ENCODE data around the gene EPC1.
A peak's percentile ranks its signal among the peaks of the same experiment; 100 is the strongest.
"Not testable (repeated sequence)": the region's sequence is repeated elsewhere in the genome, so short reads cannot be mapped to it uniquely, and the experiment has no call there.

Gene EPC1

DNA sequence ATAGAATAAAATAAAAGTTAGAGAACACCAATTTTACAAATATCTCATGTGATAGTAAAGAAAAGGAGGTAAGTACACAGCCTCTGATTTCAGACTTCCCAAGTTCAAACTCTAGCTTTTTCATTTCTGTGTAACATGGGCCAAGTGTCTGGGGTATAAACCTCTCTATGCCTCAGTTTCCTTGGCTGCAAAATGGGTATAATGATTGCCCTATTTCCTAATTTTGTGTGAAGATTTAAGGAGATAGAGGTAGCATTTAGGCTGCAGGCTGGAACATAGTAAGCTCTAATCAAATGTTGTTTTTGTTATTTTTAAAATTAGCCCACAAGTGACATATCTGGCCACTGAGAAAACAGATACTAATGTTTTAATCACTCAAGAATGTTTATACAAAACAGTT is 26.1 kb upstream of the EPC1 start:
- DNase-seq (ENCODE audit: low read depth, low spot score) = no peak
- no peak overlapping the region for H3K4me3 ChIP-seq (ENCODE audit: low read length)

DNA sequence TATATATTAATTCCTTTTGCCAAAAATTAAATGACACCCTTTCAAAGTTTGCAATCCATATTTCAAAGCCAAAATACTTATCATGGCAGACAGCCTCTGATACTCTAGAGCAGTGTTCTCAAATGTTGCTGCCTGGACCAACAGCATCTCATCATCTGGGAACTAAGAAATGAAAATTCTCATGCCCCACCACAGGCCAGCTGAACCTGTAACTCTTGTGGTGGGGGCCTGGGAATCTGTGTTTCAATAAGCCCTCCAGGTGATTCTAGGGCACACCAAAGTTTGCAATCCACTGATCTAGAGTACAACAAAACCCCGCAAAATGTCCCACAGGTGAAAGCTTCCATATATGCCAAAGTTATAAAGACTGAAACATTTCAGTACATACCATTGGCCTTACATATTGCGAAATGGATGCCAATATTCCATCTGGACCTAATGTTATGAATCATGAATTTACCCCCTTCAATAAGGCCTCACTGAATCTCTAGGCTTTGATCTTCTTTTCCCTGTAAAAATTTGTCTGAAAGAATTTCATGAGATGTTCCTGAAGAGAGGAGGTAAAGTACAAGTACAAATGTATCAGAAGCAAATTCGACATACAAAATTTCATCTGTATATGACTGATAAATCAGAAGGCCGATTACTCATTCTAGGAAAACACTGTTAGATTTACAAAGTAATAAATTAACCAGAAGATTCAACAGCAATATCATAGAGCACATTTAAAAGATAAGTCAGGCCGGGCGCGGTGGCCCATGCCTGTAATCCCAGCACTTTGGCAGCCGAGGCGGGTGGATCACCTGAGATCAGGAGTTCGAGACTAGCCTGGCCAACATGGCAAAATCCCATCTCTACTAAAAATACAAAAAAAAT is 25.3 kb upstream of the EPC1 start:
- no peak for DNase-seq (ENCODE audit: low read depth, low spot score)

GRCh38 chr10:32371101-32371500 is 24.1 kb upstream of the EPC1 start:
- no peak overlapping the region for H3K4me3 ChIP-seq (ENCODE audit: low read length)
- no peak for DNase-seq (ENCODE audit: low read depth, low spot score)

More for the DNA sequence above, 25.3 kb upstream of the EPC1 start:
- H3K4me3 ChIP-seq (ENCODE audit: low read length) = no peak overlapping the region

DNA sequence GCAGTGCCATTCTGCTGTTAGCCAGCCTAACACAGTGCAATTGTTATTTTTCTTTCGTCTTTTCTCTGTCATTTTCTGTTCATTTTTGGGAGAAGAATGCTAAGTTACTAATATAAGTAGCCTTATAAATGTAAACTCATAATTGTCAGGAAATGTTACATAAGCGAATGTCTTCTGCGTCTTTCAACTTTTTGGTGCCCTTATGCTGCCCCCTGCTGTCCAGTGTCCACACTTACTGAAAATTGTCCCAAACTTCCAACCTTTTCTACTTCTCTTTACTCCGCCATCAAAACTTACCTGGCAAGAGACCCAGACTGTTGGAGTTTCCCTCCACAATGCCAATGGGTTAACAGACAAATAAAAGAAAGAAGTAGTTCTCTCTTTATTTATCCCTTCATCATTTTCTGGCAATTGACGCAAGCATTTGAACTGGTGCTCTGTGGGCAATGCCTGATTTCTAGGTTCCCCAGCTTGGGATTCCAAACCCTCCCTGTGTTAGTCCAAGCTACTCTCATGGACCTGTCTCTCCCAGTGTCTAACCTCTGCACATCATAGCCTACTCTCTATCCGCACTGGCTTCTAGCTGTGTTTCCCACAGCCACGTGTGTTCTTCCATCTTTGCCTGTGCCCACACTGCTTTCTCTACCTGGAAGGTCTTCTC is 21.0 kb upstream of the EPC1 start:
- no peak overlapping the region for H3K4me3 ChIP-seq (ENCODE audit: low read length)

GRCh38 chr10:32366588-32366987 is 19.6 kb upstream of the EPC1 start:
- H3K4me3 ChIP-seq (ENCODE audit: low read length) = no peak overlapping the region
- no peak for DNase-seq (ENCODE audit: low read depth, low spot score)

More for the DNA sequence above, 21.0 kb upstream of the EPC1 start:
- DNase-seq (ENCODE audit: low read depth, low spot score) = peak; percentile 64

DNA sequence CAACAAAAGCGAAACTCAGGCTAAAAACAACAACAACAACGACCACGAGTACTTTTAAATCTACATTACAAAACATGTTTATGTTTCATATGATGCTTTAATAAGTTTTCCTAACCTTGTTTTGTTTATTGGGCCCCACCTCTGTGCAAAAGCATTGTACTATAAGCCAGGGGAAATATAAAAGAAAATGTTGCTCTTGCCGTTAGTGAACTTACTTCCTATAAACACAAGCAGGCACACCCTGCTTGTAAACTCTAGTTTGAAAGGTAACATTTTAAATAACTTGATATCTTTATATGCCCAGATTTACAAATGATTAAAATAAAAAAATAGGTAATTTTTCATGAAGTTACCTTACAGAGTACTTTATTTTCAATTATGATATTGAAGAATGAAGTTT is 19.2 kb upstream of the EPC1 start:
- no peak for DNase-seq (ENCODE audit: low read depth, low spot score)
- no peak overlapping the region for H3K4me3 ChIP-seq (ENCODE audit: low read length)

DNA sequence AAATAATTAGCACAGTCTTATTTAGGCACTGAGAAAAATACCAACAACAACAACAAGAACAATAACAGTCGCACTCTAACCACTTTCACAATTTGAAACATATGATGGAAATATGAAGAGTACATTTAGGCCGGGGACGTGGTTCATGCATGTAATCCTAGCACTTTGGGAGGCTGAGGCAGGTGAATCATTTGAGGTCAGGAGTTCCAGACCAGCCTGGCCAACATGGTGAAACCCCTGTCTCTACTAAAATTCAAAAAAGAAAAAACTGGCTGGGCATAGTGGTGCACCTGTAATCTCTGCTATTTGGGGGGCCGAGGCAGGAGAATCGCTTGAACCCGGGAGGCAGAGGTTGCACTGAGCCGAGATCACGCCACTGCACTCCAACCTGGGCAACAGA is 18.4 kb upstream of the EPC1 start:
- not testable (repeated sequence) for H3K4me3 ChIP-seq (ENCODE audit: low read length); DNase-seq (ENCODE audit: low read depth, low spot score)

DNA sequence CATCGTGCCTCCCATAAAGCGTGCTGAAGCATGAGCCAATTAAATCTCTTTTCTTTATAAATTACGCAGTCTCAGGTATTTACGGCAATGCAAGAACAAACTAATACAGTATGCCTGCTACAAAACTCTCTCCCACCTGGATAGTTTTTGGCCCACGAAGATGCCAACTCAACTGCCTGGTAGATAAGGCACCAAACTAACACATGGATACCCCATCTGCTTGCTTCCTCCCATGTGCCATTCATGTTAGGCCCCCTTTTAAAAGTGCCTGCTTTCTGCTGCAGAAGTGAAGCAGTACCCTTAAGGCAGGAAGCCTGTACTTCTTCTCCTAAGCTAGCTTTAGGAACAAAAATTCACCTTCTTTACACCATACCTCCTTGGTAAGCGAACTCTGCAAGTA is 15.6 kb upstream of the EPC1 start:
- H3K4me3 ChIP-seq (ENCODE audit: low read length) = no peak overlapping the region
- no peak for DNase-seq (ENCODE audit: low read depth, low spot score)

GRCh38 chr10:32360884-32361283 is 13.9 kb upstream of the EPC1 start:
- DNase-seq (ENCODE audit: low read depth, low spot score) = no peak
- no peak overlapping the region for H3K4me3 ChIP-seq (ENCODE audit: low read length)

- DNase-seq (ENCODE audit: low read depth, low spot score) = no peak
- no peak overlapping the region for H3K4me3 ChIP-seq (ENCODE audit: low read length)
Measured at GRCh38 chr10:32360241-32360640, 13.3 kb upstream of the EPC1 start.

- no peak overlapping the region for H3K4me3 ChIP-seq (ENCODE audit: low read length)
- DNase-seq (ENCODE audit: low read depth, low spot score) = peak; percentile 53
Measured at GRCh38 chr10:32357056-32357735, 10.2 kb upstream of the EPC1 start.

- H3K4me3 ChIP-seq (ENCODE audit: low read length); DNase-seq (ENCODE audit: low read depth, low spot score): not testable (repeated sequence)
Measured at GRCh38 chr10:32354690-32355089, 7.7 kb upstream of the EPC1 start.

DNA sequence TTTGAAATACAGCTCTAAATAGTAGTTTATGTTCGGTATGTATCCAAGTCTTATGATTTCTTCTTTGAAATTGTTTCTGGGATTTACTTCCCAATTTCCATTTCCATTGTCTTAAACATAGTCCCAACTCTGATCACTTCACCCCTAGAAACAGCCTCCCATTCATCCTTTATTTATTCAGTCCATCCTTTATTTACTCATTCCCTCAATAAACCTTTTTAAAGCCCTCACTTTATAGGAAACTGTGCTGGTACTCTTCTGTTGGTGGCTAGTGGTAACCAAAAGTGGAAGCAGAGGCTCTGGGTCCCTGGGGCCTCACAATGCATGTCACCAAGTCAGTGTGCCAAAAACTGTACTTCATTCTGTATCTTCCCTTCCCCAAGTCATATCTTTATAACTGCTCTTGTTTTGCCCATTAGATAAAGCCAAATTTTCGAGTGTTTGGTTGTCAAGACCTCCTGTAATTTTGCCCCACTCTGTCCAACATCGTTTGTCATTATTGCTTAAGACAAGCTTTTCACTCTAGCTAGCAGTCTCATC is 3.9 kb upstream of the EPC1 start:
- DNase-seq (ENCODE audit: low read depth, low spot score) = no peak

DNA sequence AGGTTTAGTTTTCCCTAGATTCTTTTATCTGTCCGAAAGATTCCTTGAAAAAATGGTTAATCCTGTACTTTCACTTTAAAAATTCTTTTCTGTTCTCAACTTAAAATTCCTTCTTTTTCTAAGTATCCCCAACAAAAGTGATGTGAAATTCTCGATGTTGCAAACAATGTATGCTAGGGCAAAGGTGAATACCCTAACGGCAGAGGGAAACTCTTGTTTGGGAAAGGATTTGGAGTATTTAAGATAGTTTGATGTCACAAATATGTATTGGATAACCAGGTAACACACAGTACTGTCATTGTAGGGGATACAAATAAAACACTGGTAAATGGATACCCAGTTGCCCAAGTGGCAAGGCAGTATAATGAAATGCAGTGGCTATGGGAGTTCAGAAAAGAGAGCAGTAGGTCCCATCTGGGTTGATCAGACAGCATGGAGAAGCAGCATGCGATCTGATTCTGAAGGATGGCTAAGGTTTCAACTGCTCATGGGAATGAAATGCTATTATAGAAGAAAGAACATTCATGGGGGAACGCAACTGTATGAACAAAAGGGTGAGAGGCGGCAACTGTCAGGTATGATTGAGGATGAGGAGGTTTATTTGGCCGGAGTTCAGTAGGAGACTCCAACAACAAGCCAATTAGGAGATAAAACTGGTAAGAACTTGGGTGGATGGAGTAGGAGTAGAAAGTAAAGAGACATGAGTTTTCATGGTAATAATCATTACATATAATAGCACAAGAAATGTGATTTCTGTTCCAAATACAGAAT is 3.2 kb upstream of the EPC1 start:
- DNase-seq (ENCODE audit: low read depth, low spot score) = no peak
- no peak overlapping the region for H3K4me3 ChIP-seq (ENCODE audit: low read length)

More for the DNA sequence above, 3.9 kb upstream of the EPC1 start:
- H3K4me3 ChIP-seq (ENCODE audit: low read length) = no peak overlapping the region

GRCh38 chr10:32349199-32349585 is 2.2 kb upstream of the EPC1 start:
- DNase-seq (ENCODE audit: low read depth, low spot score) = no peak
- H3K4me3 ChIP-seq (ENCODE audit: low read length) = no peak overlapping the region

- DNase-seq (ENCODE audit: low read depth, low spot score) = no peak
- H3K4me3 ChIP-seq (ENCODE audit: low read length) = no peak overlapping the region; the same call in 1 of the 2 replicates
Measured at GRCh38 chr10:32348297-32349198, 1.6 kb upstream of the EPC1 start.

GRCh38 chr10:32347363-32348022 is 535 bp upstream of the EPC1 start:
- DNase-seq (ENCODE audit: low read depth, low spot score) = no peak
- peak overlapping the region; percentile 86 for H3K4me3 ChIP-seq (ENCODE audit: low read length)

GRCh38 chr10:32346134-32346550 is 816 bp downstream of the EPC1 start:
- peak overlapping the region; percentile 86 for H3K4me3 ChIP-seq (ENCODE audit: low read length)
- peak; percentile 91 for DNase-seq (ENCODE audit: low read depth, low spot score)

Measured in Jurkat, Clone E6-1 (cell line).